Naive thymus-derived CD4-positive, alpha-beta T cell (primary cell): ENCODE measurements around the gene SLC6A16. TPM values are rescaled to one million over a fixed set of nuclear protein-coding genes. Genes with fewer than 3 reads are reported as not detected.

ENCODE experiments used
- ATAC-seq: fragments of 150-1000 bp; cut with Tn5 transposase; 2 replicates; pipeline ENCODE4 v1.10.0; 2021; ENCODE audit warnings: mild to moderate bottlenecking, moderate library complexity
- CTCF ChIA-PET: fragments of 350-600 bp; sonication (Branson Sonifier 250); formaldehyde crosslinking; loops from one replicate; lab custom pipeline; 2021; ENCODE audit warnings: antibody characterized with exemption; lab: Charles Lee
- POLR2A ChIA-PET: fragments of 350-600 bp; sonication (Branson Sonifier 250); formaldehyde crosslinking; loops from one replicate; lab custom pipeline; 2021; ENCODE audit warnings: antibody characterized with exemption, inconsistent platforms; lab: Charles Lee
- DNase-seq, 9 donors: peaks; one replicate each; pipeline versions ENCODE4 v3.0.0 to v3.0.0-alpha.2; 2020 to 2022; ENCODE audit warnings: mixed read lengths in 1 of 9
- H3K27ac ChIP-seq: one replicate; pipeline ENCODE4 v1.7.0; 2013; ENCODE audit warnings: mild to moderate bottlenecking, low read depth, low read length, moderate library complexity
- H3K27me3 ChIP-seq, 2 donors: one replicate each; pipeline ENCODE4 v1.7.0; 2013; ENCODE audit warnings: low read length in 2 of 2, mild to moderate bottlenecking in 2 of 2, moderate library complexity in 2 of 2; ENCODE audit not compliant: control insufficient read depth in 2 of 2, insufficient read depth in 2 of 2
- H3K36me3 ChIP-seq, 3 experiments: 1 replicate in 2 of 3; 2 replicates in 1 of 3; pipeline ENCODE4 v1.7.0; 2013; ENCODE audit warnings: low read length in 3 of 3, mild to moderate bottlenecking in 3 of 3, moderate library complexity in 1 of 3; ENCODE audit not compliant: insufficient read depth in 3 of 3, control insufficient read depth in 2 of 3
- H3K4me1 ChIP-seq, 2 donors: one replicate each; pipeline ENCODE4 v1.7.0; 2013; ENCODE audit warnings: low read length in 2 of 2, mild to moderate bottlenecking in 2 of 2, moderate library complexity in 1 of 2; ENCODE audit not compliant: control insufficient read depth in 2 of 2, insufficient read depth in 2 of 2
- H3K4me3 ChIP-seq: 2 replicates; pipeline ENCODE4 v1.7.0; 2013; ENCODE audit warnings: mild to moderate bottlenecking, low read length
- H3K9me3 ChIP-seq, 3 experiments: 1 replicate in 2 of 3; 2 replicates in 1 of 3; pipeline ENCODE4 v1.7.0; 2013; ENCODE audit warnings: low read length in 3 of 3; ENCODE audit not compliant: control insufficient read depth in 2 of 3
- H3K27ac Mint-ChIP-seq, 9 donors: one replicate each; pipeline ENCODE4 v1.8.0; 2020 to 2022; ENCODE audit warnings: mixed read lengths in 9 of 9, mild to moderate bottlenecking in 8 of 9, moderate library complexity in 5 of 9, inconsistent platforms in 2 of 9
- H3K27me3 Mint-ChIP-seq, 5 donors: one replicate each; pipeline ENCODE4 v1.8.0; 2021 to 2022; ENCODE audit warnings: mixed read lengths in 5 of 5, mild to moderate bottlenecking in 1 of 5
- H3K36me3 Mint-ChIP-seq, 5 donors: one replicate each; pipeline ENCODE4 v1.8.0; 2020 to 2022; ENCODE audit warnings: mixed read lengths in 5 of 5, mild to moderate bottlenecking in 3 of 5, inconsistent platforms in 1 of 5
- H3K4me1 Mint-ChIP-seq, 7 donors: one replicate each; pipeline ENCODE4 v1.8.0; 2020 to 2022; ENCODE audit warnings: mixed read lengths in 7 of 7, mild to moderate bottlenecking in 3 of 7, inconsistent platforms in 1 of 7
- H3K4me3 Mint-ChIP-seq, 10 donors: one replicate each; pipeline ENCODE4 v1.8.0; 2020 to 2022; ENCODE audit warnings: mild to moderate bottlenecking in 10 of 10, mixed read lengths in 10 of 10, moderate library complexity in 6 of 10, inconsistent platforms in 2 of 10
- H3K9me3 Mint-ChIP-seq, 11 donors: one replicate each; pipeline ENCODE4 v1.8.0; 2020 to 2022; ENCODE audit warnings: mixed read lengths in 11 of 11, mild to moderate bottlenecking in 4 of 11, inconsistent platforms in 1 of 11, moderate library complexity in 1 of 11
- intact Hi-C, 2 donors: fragments of 100-400 bp; cut with micrococcal nuclease; formaldehyde crosslinking; loops; one replicate each; pipeline ENCODE4 v1.15.1; 2023
- polyA plus RNA-seq, 2 donors: library from polyadenylated mRNA; unstranded; fragments of 300-500 nt; fragmentation: Illumina TruSeq; gene quantifications; one replicate each; pipeline ENCODE4 v1.2.3, GENCODE V29; 2021
- total RNA-seq, 6 experiments: library from RNA in 5 of 6; stranded (reverse) in 5 of 6; gene quantifications; 1 replicate in 5 of 6; 2 replicates in 1 of 6; pipeline ENCODE4 v1.2.3 and lab custom pipeline; 2021 to 2026

The SLC6A16 gene
- total and polyA plus RNA-seq, 7 experiments from 2014 or later, result 1.6 to 6.1 (median 4.1) TPM

DNA sequence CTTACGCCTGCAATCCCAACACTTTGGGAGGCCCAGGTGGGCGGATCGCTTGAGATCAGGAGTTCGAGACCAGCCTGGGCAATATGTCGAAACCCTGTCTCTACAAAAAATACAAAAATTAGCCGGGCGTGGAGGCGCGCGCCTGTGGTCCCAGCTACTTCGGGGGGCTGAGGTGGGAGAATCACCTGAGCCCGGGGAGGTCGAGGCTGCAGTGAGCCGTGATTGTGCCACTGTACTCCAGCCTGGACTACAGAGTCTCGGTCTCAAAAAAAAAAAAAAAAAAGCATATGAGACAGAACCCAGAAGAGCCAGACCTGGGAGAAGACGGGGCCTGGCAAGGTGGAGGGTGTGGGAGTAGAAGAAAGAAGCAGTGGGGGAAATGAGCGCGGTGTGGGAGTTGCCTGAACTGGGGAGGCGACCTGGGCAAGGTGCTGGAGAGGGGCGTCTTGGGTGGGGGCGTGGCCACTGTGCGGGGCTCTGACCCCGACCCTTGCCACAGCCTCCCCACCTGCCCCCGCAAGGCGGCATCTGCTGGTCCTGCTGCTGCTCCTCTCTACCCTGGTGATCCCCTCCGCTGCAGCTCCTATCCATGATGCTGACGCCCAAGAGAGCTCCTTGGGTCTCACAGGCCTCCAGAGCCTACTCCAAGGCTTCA is 39.2 kb upstream of the SLC6A16 start:
- ChIA-PET CTCF (interaction anchor here (0.6 kb wide), 2 partner anchors 88 to 885 kb away, joined by 3 read pairs; no protein-coding TSS in a partner anchor), POLR2A (no interaction called here)
- peaks cover 0 to 33% (median 16%) of the 10 kb centered on the region in 5 donors for H3K27me3 Mint-ChIP-seq
- ATAC-seq (no peak), DNase-seq (no peak)
- Histone ChIP-seq H3K4me1 (peaks cover 11 to 28% of the 10 kb centered on the region in 2 donors), H3K27ac (no peak overlapping the region), H3K4me3 (peak overlapping the region; percentile 47), H3K36me3 (no peaks in the 10 kb centered on the region), H3K9me3 (peaks cover 0 to 5% (median 5%) of the 10 kb centered on the region in 3 experiments), H3K27me3 (peaks cover 5 to 18% of the 10 kb centered on the region in 2 donors)
- intact Hi-C loops, result loop anchor here in 1 of 2 donors (5.0 kb wide), 1 partner anchor 62 kb away; no protein-coding TSS in a partner anchor
- H3K36me3 Mint-ChIP-seq, result peaks cover 0 to 4% (median 0%) of the 10 kb centered on the region in 5 donors
- H3K4me1 Mint-ChIP-seq, result peaks cover 5 to 21% (median 12%) of the 10 kb centered on the region in 7 donors
- no peak overlapping the region for H3K4me3 Mint-ChIP-seq
- peaks cover 0 to 6% (median 4%) of the 10 kb centered on the region in 11 donors for H3K9me3 Mint-ChIP-seq
- H3K27ac Mint-ChIP-seq, result peak overlapping the region in 1 of 9 donors; percentile 70

DNA sequence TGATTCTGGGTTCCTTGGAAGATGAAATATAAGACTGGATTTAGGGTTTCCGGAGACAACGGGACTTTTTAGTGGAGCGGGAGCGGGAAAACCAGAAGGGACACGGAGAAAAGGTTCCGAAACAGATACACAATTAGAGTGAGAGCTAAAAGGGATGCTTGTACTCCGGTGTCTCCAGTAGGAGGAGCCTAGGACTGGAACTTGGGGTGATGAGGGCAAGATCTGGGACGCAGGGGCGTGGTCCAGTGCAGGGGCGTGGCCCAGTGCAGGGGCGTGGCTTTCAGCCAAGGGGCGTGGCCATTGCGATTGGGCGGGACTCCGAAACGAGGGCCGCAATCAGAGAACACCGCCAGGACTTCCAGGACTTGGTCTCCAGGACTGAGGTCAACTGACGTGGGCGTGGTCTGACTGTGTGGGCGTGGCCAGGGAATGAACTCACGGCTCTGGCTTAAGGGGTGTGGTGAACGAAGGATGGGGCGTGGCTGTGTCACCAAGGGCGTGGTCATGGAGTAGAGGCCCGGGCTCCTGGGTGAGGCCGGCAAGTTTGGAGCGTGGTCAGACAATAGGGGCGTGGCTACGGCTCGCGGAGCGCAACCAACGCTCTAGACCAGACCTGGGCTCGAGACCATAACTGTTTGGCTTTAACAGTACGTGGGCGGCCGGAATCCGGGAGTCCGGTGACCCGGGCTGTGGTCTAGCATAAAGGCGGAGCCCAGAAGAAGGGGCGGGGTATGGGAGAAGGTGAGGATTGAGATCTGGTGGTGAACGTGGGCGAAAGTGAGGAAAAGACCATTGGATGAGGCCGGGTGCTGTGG is 38.5 kb upstream of the SLC6A16 start, which contains the start of gene DKKL1:
TSS of gene DKKL1 (plus strand) at position 610 of the 815 bp plus-strand sequence. CDS start at position 732, 122 bp downstream.
- H3K9me3 Mint-ChIP-seq, result peaks cover 0 to 2% (median 0%) of the 10 kb centered on the region in 11 donors
- Histone ChIP-seq H3K36me3 (no peaks in the 10 kb centered on the region), H3K27me3 (peaks cover 5 to 18% of the 10 kb centered on the region in 2 donors), H3K27ac (no peak within 1 kb of the TSS), H3K4me3 (peak within 1 kb of the TSS; percentile 47), H3K4me1 (peaks cover 11 to 28% of the 10 kb centered on the region in 2 donors), H3K9me3 (no peaks in the 10 kb centered on the region)
- CTCF ChIA-PET, result interaction anchor here (0.6 kb wide), 1 partner anchor 89 kb away, joined by 3 read pairs; no protein-coding TSS in a partner anchor
- peak within 1 kb of the TSS in 1 of 10 donors; percentile 45 for H3K4me3 Mint-ChIP-seq
- ATAC-seq, result peak; percentile 93
- H3K27me3 Mint-ChIP-seq, result peaks cover 0 to 36% (median 16%) of the 10 kb centered on the region in 5 donors
- intact Hi-C loops, result loop anchor here (1.0 to 5.0 kb wide), 3 partner anchors 32 to 80 kb away; no protein-coding TSS in a partner anchor
- DNase-seq, result peak; percentile 33 to 84 (median 62)
- POLR2A ChIA-PET, result interaction anchor here (0.6 kb wide), 2 partner anchors 200 to 270 kb away, joined by 4 to 6 read pairs; no protein-coding TSS in a partner anchor
- H3K27ac Mint-ChIP-seq, result peak within 1 kb of the TSS in 1 of 9 donors; percentile 70
- H3K36me3 Mint-ChIP-seq, result no peaks in the 10 kb centered on the region
- peaks cover 5 to 21% (median 12%) of the 10 kb centered on the region in 7 donors for H3K4me1 Mint-ChIP-seq

DNA sequence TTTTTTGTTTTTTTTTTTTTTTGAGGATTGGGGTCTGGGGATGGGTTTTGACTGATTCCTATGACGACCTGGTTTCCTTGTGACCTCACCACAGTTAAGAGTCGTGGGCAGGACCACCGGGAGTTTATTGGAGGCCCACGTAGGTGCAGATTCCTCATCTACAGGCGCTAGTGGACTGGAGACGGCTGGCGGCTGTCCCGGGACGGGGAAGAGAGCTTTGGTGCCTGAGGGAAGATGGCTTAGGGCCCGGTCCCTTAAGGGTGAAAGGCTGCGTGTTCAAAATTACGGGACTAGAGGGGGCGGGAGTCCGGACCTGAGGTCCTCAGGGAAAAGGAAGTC is 37.9 kb upstream of the SLC6A16 start:
- ATAC-seq, result no peak
- intact Hi-C loops, result loop anchor here (1.0 to 5.0 kb wide), 4 partner anchors 28 to 80 kb away; partner anchors contain the start of gene CD37 (in 2 of the 2)
- CTCF ChIA-PET, result no interaction called here
- H3K4me1 ChIP-seq, result peaks cover 11 to 28% of the 10 kb centered on the region in 2 donors
- peak in 6 of 9 donors; percentile 18 to 36 (median 30) for DNase-seq
- H3K4me3 ChIP-seq, result peak overlapping the region; percentile 47
- H3K9me3 ChIP-seq, result no peaks in the 10 kb centered on the region
- H3K27me3 ChIP-seq, result peaks cover 5 to 18% of the 10 kb centered on the region in 2 donors
- Mint-ChIP-seq H3K36me3 (no peaks in the 10 kb centered on the region), H3K4me3 (no peak overlapping the region), H3K27ac (no peak overlapping the region), H3K27me3 (peaks cover 0 to 36% (median 16%) of the 10 kb centered on the region in 5 donors), H3K9me3 (peaks cover 0 to 2% (median 0%) of the 10 kb centered on the region in 11 donors), H3K4me1 (peaks cover 5 to 21% (median 12%) of the 10 kb centered on the region in 7 donors)
- no peaks in the 10 kb centered on the region for H3K36me3 ChIP-seq
- POLR2A ChIA-PET, result interaction anchor here (0.6 kb wide), 2 partner anchors 200 to 271 kb away, joined by 4 to 6 read pairs; no protein-coding TSS in a partner anchor
- no peak overlapping the region for H3K27ac ChIP-seq

DNA sequence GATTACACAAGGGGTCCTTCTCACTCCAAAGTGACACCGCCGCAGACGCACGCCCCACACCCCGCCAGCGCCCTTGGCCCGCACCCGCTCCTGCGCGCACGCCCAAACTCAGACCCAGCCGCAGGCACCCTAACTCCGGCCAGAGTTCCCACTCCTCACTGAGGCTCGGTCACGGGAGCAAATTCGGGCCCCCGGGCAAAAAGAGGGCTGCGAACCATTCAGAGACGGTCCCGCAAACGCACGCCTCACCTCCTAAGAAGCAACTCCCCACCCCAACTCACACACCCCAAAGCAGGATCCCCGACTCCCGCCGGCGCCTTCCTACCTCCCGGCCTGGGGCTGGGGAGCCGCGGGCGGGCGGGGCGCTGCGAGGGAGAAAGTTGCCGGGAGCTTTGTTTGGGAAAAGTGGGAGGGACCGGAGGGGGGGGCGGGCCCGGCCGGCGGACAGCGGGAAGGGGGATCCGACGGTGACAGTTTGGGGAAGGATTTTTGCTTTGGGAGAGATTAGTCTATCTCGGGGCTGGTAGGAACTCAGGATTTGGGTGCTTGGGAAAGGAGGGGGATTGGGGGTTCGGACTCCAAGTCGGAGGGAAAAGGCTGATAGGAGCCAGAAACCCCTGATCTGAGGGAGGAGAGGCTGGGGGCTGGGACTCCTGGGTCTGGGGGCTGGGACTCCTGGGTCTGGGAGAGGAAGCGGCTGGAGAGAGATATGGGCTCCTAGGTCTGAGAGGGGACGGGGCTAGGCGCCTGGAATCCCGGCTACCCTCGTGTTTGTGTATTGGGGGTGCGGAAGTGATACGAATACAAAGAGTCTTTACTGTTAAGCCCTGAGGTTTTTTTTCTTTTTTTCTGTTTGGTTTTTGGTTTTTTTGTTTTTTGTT is 37.3 kb upstream of the SLC6A16 start, which contains the start of gene TEAD2:
TSS of gene TEAD2 (minus strand) at position 369 of the 881 bp plus-strand sequence. CDS start 2,341 bp downstream, outside the sequence.
- ATAC-seq (no peak), DNase-seq (peak in 6 of 9 donors; percentile 11 to 35 (median 26))
- Histone ChIP-seq H3K36me3 (no peaks in the 10 kb centered on the region), H3K4me3 (peak within 1 kb of the TSS; percentile 47), H3K9me3 (no peaks in the 10 kb centered on the region), H3K4me1 (peaks cover 11 to 28% of the 10 kb centered on the region in 2 donors), H3K27ac (no peak within 1 kb of the TSS), H3K27me3 (peaks cover 5 to 18% of the 10 kb centered on the region in 2 donors)
- intact Hi-C loops, result loop anchor here (1.0 to 5.0 kb wide), 2 partner anchors 27 to 60 kb away; partner anchors contain the start of gene CD37 (in 2 of the 2)
- peak within 1 kb of the TSS in 4 of 9 donors; percentile 37 to 54 (median 40) for H3K27ac Mint-ChIP-seq
- ChIA-PET CTCF (no interaction called here), POLR2A (interaction anchor here (0.6 kb wide), 2 partner anchors 201 to 271 kb away, joined by 4 to 6 read pairs; no protein-coding TSS in a partner anchor)
- H3K9me3 Mint-ChIP-seq, result peaks cover 0 to 2% (median 0%) of the 10 kb centered on the region in 11 donors
- no peaks in the 10 kb centered on the region for H3K36me3 Mint-ChIP-seq
- peaks cover 5 to 21% (median 12%) of the 10 kb centered on the region in 7 donors for H3K4me1 Mint-ChIP-seq
- H3K27me3 Mint-ChIP-seq, result peaks cover 0 to 38% (median 16%) of the 10 kb centered on the region in 5 donors
- peak within 1 kb of the TSS in 8 of 10 donors; percentile 8 to 75 (median 52) for H3K4me3 Mint-ChIP-seq

DNA sequence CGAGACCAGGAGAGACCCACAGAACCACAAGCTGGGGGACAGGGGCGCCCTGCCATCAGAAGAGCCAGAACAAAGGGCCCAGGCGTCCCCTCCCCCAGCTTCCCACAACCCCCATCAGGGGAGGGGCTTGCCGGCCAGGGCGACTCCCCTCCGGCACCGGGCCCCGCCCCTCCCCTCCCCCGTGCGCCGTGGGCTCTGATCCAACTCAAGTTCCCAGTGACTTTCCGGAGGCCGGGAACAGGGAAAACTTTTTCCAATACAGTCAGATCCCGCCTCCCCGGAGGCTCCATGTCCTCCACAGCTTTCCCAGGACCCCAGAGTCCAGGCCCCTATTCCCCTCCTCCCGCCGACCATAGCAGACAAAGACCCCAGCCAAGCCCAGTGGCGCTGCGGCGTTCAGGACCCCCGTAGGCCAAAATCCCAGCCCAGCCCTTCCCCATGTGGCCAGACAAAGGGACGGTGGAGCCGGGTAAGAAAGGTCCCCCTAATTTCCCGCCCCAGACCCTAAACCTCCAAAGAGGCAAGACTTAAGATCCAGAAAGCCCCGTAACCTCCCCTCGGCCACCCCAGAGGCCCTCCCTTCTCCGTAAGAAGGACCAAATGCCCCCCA is 36.6 kb upstream of the SLC6A16 start:
- ChIA-PET CTCF (no interaction called here), POLR2A (no interaction called here)
- DNase-seq (peak in 1 of 9 donors; percentile 27), ATAC-seq (no peak)
- H3K27me3 ChIP-seq, result peaks cover 5 to 18% of the 10 kb centered on the region in 2 donors
- H3K27ac ChIP-seq, result no peak overlapping the region
- H3K4me3 Mint-ChIP-seq, result peak overlapping the region in 8 of 10 donors; percentile 8 to 75 (median 52)
- H3K36me3 Mint-ChIP-seq, result no peaks in the 10 kb centered on the region
- H3K4me1 ChIP-seq, result peaks cover 11 to 28% of the 10 kb centered on the region in 2 donors
- peaks cover 5 to 25% (median 16%) of the 10 kb centered on the region in 7 donors for H3K4me1 Mint-ChIP-seq
- H3K4me3 ChIP-seq, result no peak overlapping the region
- intact Hi-C loops, result loop anchor here (1.0 to 5.0 kb wide), 2 partner anchors 26 to 59 kb away; partner anchors contain the start of gene CD37 (in 2 of the 2)
- H3K9me3 Mint-ChIP-seq, result peaks cover 0 to 2% (median 0%) of the 10 kb centered on the region in 11 donors
- H3K27ac Mint-ChIP-seq, result peak overlapping the region in 4 of 9 donors; percentile 37 to 54 (median 40)
- H3K27me3 Mint-ChIP-seq, result peaks cover 0 to 43% (median 14%) of the 10 kb centered on the region in 5 donors
- no peaks in the 10 kb centered on the region for H3K36me3 ChIP-seq
- no peaks in the 10 kb centered on the region for H3K9me3 ChIP-seq
